GM12892 (cell line): ENCODE data around the gene ATAD3A.
A peak's percentile ranks its signal among the peaks of the same experiment; 100 is the strongest.
"Not testable (repeated sequence)": the region's sequence is repeated elsewhere in the genome, so short reads cannot be mapped to it uniquely, and the experiment has no call there.

ENCODE experiments used
- DNase-seq: peaks from one replicate; pipeline ENCODE4 v3.0.0; 2011; ENCODE audit not compliant: insufficient read length
- FAIRE-seq: peaks from 2 replicates; lab custom pipeline; 2011; peaks lifted over from hg19 to GRCh38; lab: Jason Lieb, UNC
- POLR2A ChIP-seq: IDR thresholded peaks from 2 replicates; pipeline ENCODE4 v1.6.1; 2011; ENCODE audit warnings: low read depth, low read length, control low read depth
- POLR2AphosphoS5 ChIP-seq: IDR thresholded peaks from 2 replicates; pipeline ENCODE4 v1.6.1; 2011; ENCODE audit warnings: low read depth, low read length, control low read depth
- TAF1 ChIP-seq: IDR thresholded peaks from 2 replicates; pipeline ENCODE4 v1.6.1; 2011; ENCODE audit warnings: low read depth, mild to moderate bottlenecking, control low read depth, low read length, borderline replicate concordance

Gene ATAD3A

GRCh38 chr1:1553821-1554494, 42.0 kb downstream of the ATAD3A start:
- DNase-seq (no peak), FAIRE-seq (no peak)
- TF ChIP-seq TAF1, result no peak
- TF ChIP-seq POLR2A, result no peak
- TF ChIP-seq POLR2AphosphoS5, result no peak

GRCh38 chr1:1554550-1554925, 42.6 kb downstream of the ATAD3A start:
- no peak for DNase-seq
- TF ChIP-seq POLR2AphosphoS5 (no peak), POLR2A (no peak), TAF1 (no peak)
- FAIRE-seq, result no peak

- FAIRE-seq (no peak), DNase-seq (no peak)
- no peak for TF ChIP-seq POLR2AphosphoS5
- TF ChIP-seq POLR2A, result no peak
- no peak for TF ChIP-seq TAF1
Measured at GRCh38 chr1:1554926-1555915, 43.3 kb downstream of the ATAD3A start.

- DNase-seq (no peak), FAIRE-seq (no peak)
- TF ChIP-seq POLR2A (no peak), POLR2AphosphoS5 (no peak), TAF1 (no peak)
Measured at GRCh38 chr1:1556505-1556904, 44.5 kb downstream of the ATAD3A start.

GRCh38 chr1:1556961-1557360, 45.0 kb downstream of the ATAD3A start:
- not testable (repeated sequence) for DNase-seq, FAIRE-seq

- DNase-seq, FAIRE-seq: not testable (repeated sequence)
Measured at GRCh38 chr1:1557688-1558087, 45.7 kb downstream of the ATAD3A start.

- no peak for FAIRE-seq
- no peak for TF ChIP-seq POLR2AphosphoS5
- TF ChIP-seq POLR2A, result no peak
- TF ChIP-seq TAF1, result no peak
- DNase-seq, result no peak
Measured at GRCh38 chr1:1558591-1558990, 46.6 kb downstream of the ATAD3A start.

GRCh38 chr1:1559066-1559465, 47.1 kb downstream of the ATAD3A start:
- TF ChIP-seq TAF1 (no peak), POLR2A (no peak), POLR2AphosphoS5 (no peak)
- FAIRE-seq (no peak), DNase-seq (no peak)

- DNase-seq (no peak), FAIRE-seq (no peak)
- TF ChIP-seq TAF1 (no peak), POLR2AphosphoS5 (peak; percentile 32; the same call in 1 of the 2 replicates)
Measured at GRCh38 chr1:1560178-1560577, 48.2 kb downstream of the ATAD3A start.

- DNase-seq (no peak), FAIRE-seq (no peak)
- TF ChIP-seq POLR2A (no peak), POLR2AphosphoS5 (peak; percentile 11; the same call in 1 of the 2 replicates)
Measured at GRCh38 chr1:1561801-1562470, 50.0 kb downstream of the ATAD3A start.

- TF ChIP-seq TAF1, result no peak
- peak; percentile 16; the same call in 1 of the 2 replicates for TF ChIP-seq POLR2A
- peak; percentile 53 for TF ChIP-seq POLR2AphosphoS5
- DNase-seq (no peak), FAIRE-seq (no peak)
Measured at GRCh38 chr1:1562556-1563195, 50.7 kb downstream of the ATAD3A start.
